GM06990 (cell line): ENCODE results near the gene RPL5.
"Not testable (repeated sequence)": the region's sequence is repeated elsewhere in the genome, so short reads cannot be mapped to it uniquely, and the experiment has no call there.

Experiments used
- DNase-seq: peaks from one replicate; pipeline ENCODE4 v3.0.0-alpha.2; 2011; ENCODE audit not compliant: insufficient read length; ENCODE audit errors: extremely low read depth
- H3K27me3 ChIP-seq: replicated peaks from 2 replicates; pipeline ENCODE4 v1.6.0; 2011; ENCODE audit warnings: low read length; ENCODE audit not compliant: control insufficient read depth, insufficient read depth
- H3K36me3 ChIP-seq: 2 replicates; pipeline ENCODE4 v1.5.1; 2011; ENCODE audit warnings: low read length; ENCODE audit not compliant: control insufficient read depth, insufficient read depth
- H3K4me3 ChIP-seq: replicated peaks from 2 replicates; pipeline ENCODE4 v1.5.1; 2011; ENCODE audit warnings: low read depth, mild to moderate bottlenecking, control low read depth, low read length
- TF ChIP-seq, protein P1 (sequence below): IDR thresholded peaks from 2 replicates; pipeline ENCODE4 v1.5.1; 2011; ENCODE audit warnings: low read length, control low read depth, mild to moderate bottlenecking, inconsistent platforms; ENCODE audit not compliant: insufficient read depth, poor library complexity, severe bottlenecking

Gene RPL5

DNA sequence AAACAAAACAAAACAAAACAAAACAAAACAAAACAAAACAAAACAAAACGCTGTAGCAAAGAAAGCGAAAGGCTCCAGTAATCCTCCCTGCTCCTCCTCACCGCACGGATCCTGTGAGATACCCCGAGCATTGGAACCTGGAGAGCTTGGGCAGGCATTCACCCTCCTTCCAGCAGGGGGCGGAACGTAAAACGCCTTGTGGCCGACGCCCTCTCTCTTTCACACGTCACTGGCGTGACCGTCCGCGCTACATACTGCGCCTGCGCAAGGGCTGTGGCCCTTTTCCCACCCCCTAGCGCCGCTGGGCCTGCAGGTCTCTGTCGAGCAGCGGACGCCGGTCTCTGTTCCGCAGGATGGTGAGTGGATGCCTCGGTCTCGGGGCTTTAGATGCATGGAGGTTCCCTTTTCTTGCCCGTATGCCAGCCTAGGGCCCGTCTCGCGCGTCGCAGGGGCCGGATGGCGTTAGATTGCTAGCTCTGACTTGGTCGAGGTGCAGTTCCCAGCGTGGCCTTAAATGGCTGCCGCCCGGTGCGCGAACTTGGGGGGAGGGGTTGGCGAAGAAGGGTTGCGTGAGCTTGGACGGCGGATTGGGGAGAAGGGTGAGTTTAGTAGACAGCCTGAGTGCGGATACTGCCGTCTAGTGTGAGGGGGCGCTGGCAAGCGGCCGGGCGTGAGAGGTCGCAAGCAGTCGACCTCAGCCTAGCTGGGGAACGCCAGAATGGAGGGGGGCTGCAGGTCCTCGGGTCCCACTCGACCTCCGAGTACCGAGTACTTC, at the start of gene RPL5:
Gene RPL5 (plus strand): TSS at position 279 of the 775 bp plus-strand sequence. CDS start 75 bp downstream, at position 354.
- Histone ChIP-seq H3K4me3 (peak within 1 kb of the TSS; percentile 100), H3K27me3 (no peaks in the 10 kb centered on the region), H3K36me3 (peaks cover 7% of the 10 kb centered on the region)
- DNase-seq = peak; percentile 99
- TF ChIP-seq, protein P1, sequence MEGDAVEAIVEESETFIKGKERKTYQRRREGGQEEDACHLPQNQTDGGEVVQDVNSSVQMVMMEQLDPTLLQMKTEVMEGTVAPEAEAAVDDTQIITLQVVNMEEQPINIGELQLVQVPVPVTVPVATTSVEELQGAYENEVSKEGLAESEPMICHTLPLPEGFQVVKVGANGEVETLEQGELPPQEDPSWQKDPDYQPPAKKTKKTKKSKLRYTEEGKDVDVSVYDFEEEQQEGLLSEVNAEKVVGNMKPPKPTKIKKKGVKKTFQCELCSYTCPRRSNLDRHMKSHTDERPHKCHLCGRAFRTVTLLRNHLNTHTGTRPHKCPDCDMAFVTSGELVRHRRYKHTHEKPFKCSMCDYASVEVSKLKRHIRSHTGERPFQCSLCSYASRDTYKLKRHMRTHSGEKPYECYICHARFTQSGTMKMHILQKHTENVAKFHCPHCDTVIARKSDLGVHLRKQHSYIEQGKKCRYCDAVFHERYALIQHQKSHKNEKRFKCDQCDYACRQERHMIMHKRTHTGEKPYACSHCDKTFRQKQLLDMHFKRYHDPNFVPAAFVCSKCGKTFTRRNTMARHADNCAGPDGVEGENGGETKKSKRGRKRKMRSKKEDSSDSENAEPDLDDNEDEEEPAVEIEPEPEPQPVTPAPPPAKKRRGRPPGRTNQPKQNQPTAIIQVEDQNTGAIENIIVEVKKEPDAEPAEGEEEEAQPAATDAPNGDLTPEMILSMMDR = peak; percentile 98

DNA sequence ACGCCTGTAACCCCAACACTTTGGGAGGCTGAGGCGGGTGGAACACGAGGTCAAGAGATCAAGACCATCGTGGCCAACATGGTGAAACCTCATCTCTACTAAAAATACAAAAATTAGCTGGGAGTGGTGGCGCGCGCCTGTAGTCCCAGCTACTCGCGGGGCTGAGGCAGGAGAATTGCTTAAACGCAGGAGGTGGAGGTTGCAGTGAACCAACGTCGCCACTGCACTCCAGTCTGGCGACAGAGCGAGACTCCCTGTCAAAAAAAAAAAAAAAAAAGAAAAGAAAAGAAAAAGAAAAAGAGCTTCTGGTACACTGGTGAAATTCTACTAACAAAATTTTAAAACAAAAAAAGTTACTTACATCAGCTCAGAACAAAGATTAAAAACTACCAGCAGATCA, 48.3 kb upstream of the RPL5 start:
- H3K27me3 ChIP-seq, DNase-seq, H3K36me3 ChIP-seq: not testable (repeated sequence)
- peak overlapping the region; percentile 89 for H3K4me3 ChIP-seq

DNA sequence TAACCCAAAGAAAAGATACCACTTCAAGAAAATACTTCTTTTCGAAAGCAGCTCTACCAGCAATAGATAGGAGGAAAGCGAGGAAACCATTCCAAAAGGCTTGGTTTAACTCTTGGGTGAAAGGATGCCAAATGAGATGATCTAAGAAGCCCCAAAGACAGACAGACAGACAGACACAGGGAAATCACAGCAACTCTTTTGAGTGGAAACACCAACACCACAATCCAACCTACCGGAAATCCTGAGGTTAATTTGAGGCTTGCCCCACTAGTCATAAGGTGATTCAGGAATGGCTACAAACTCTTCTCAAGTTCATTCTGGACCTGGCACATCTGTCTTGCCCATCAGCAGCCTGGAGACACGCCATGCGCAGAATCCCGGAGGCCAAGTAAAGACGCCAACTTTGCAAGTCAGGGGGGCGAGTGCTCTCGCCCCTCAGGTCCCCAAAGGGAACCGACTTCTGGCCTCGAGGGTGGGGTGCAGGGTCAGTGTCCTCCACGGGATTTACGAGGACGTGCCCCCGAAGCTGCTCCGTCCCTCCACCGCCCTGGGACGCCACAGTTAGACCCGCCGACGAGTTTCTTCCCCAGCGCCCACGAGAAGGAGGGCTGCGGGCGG, 47.7 kb upstream of the RPL5 start:
- TF ChIP-seq, protein P1 = no peak
- Histone ChIP-seq H3K4me3 (peak overlapping the region; percentile 89), H3K27me3 (no peaks in the 10 kb centered on the region; the same call in 1 of the 2 replicates), H3K36me3 (no peaks in the 10 kb centered on the region)
- DNase-seq = peak; percentile 69

DNA sequence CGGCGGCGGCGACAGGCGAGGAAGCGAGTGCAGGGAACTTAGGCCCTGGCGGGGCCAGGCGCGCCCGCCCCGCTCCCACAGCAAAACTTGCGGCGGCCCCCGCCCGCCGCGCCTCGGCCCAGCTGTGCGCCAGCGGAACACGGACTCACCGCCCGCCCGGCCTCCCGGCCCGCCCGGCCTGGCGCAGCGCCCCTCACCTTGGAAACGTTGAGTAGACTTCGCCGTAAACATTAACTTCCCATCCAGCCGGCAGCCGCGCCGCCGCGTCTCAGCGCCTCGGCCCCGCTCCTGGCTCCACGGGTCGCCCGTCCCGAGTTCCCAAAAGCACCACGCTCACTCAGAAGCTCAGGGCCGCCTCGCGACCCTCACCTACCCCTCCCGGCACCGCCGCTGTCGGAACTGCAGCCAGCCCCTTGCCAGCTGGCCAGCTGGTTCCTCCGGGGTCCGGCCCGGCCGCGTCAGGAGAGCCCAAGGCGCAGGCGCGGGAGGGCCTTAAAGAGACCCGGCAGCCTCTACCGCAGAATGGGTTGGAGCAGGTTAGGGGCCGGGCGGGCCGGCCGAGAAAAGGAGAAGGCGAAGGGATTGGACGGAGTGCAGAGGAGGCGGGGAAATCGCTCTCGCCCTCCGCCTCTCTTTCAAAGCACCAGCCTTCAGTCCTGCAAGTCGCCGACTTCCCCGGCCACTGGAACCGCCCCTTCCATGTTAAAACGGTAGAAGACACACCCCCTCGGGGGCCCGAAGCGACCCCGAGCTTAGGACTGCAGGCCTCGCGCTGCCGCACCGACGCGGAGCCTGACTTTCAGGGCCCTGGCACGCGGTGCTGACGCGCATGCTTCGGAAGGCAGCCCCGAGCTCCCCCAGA, 47.0 kb upstream of the RPL5 start, which contains the start of gene EVI5:
Gene EVI5 (minus strand): TSS at position 470 of the 862 bp plus-strand sequence. CDS start 48,562 bp downstream, outside the sequence.
- TF ChIP-seq, protein P1 = peak; percentile 28
- peak within 1 kb of the TSS; percentile 89 for H3K4me3 ChIP-seq
- H3K36me3 ChIP-seq = no peaks in the 10 kb centered on the region
- H3K27me3 ChIP-seq = no peaks in the 10 kb centered on the region; the same call in 1 of the 2 replicates
- peak; percentile 93 for DNase-seq

DNA sequence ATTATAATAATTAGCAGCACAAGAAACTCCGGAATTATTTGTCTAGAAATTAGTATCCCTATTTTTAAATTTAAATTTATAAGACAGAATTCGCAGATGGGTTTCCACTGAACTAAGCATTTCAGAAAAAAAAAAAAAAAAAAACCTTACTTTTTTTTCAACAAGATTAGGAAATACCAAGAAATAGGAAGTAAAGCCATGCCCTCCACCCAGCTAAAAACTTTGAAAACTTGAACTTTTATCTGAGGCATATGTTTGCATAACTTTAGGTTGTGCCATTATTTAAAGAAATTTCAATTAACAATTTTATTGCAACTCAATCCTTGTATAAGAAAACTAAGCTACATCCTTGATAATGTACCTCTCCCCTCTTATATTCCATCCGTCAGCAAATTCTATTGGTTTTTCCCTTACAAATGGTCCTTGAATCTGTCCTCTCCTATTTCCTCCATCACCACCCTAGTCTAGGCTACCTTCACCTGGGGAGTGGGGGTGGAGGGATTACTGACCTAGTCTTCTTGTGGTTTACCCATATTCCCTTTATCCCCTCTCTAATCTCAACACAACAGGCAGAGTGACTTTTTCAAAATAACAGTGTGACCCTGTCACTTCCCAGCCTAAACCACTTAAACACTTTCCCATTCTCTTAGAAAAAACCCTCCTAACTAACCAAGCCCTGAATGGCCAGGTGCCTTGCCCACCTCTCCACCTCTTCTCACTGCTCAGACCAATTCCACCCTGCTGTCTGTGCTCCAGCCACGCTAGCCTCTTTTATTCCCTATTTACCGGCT, 45.5 kb upstream of the RPL5 start:
- Histone ChIP-seq H3K27me3 (no peaks in the 10 kb centered on the region; the same call in 1 of the 2 replicates), H3K36me3 (no peaks in the 10 kb centered on the region), H3K4me3 (no peak overlapping the region)
- DNase-seq = no peak
- TF ChIP-seq, protein P1 = no peak
